PC-9 (cell line): ENCODE measurements around the gene CDIPT.

Experiments used
- CTCF ChIP-seq: fragments of 200-600 bp; sonication (generic); conservative IDR thresholded peaks from 2 replicates; pipeline ENCODE4 v1.6.1; 2017; ENCODE audit warnings: mixed run types, antibody characterized with exemption, mild to moderate bottlenecking, moderate library complexity
- EZH2 ChIP-seq: fragments of 200-600 bp; sonication (generic); IDR thresholded peaks from 2 replicates; pipeline ENCODE4 v1.8.0; 2017; ENCODE audit warnings: antibody characterized with exemption, low read depth

GRCh38 chr16:29840240-29840639, 22.8 kb downstream of the CDIPT start:
- TF ChIP-seq CTCF (no peak), EZH2 (no peak)
